GM12864 (cell line): ENCODE data around the gene MTM1.

Source experiments
- DNase-seq: peaks from one replicate; pipeline ENCODE4 v3.0.0-alpha.2; 2011; ENCODE audit warnings: low read depth
- H3K4me3 ChIP-seq: 2 replicates; pipeline ENCODE4 v1.5.1; 2011; ENCODE audit warnings: mild to moderate bottlenecking, low read depth, low read length, control low read depth
- CTCF ChIP-seq: IDR thresholded peaks from 2 replicates; pipeline ENCODE4 v1.5.1; 2011; ENCODE audit warnings: low read depth, mild to moderate bottlenecking, moderate library complexity, low read length, control low read depth, inconsistent platforms; ENCODE audit errors: missing control alignments

The MTM1 gene

DNA sequence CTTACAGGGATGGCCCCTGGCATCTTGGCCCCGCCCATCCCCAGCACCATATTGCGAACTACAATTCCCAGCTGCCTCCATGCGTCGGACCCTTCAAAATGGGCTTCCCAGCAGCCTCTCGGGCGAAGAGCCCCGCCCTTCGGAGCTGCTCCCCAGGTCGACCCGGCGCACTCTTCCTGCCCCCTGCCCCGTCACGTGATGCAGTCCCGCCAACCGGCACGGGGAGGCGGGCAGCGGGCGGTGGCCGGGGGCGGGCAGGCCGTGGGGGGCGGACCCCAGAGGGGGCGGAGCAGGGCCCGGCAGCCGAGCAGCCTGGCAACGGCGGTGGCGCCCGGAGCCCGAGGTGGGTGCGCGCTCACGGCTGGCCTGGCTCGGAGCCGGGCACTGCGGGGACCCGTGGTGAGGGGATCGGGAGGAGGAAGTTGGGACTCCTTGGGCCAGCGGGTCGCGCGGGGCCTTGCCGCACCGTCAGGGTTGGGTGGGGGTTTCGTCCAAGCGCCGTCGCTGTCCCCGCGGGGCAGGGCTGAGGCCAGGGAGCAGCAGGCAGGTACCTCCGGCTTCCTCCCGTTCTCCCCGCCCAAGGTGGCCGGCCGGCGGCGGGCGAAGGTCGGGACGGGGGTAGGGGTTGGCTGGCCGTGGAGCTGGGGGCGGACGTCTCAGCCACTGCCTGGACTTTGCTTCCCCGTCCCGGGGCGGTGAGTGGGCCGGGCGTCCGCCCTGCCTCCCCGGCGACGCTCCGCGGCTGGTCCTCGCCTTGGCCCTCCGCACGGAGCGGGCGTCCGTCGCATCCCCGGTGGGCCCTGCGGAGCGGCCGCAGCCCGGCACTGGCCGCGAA lies at the start of gene MTM1:
Gene MTM1, plus strand, starts transcription at position 302 of the 835 bp plus-strand sequence. CDS start 23,994 bp downstream, outside the sequence.
- peak; percentile 78 for DNase-seq
- no peak for TF ChIP-seq CTCF
- peak within 1 kb of the TSS; percentile 62 for H3K4me3 ChIP-seq

DNA sequence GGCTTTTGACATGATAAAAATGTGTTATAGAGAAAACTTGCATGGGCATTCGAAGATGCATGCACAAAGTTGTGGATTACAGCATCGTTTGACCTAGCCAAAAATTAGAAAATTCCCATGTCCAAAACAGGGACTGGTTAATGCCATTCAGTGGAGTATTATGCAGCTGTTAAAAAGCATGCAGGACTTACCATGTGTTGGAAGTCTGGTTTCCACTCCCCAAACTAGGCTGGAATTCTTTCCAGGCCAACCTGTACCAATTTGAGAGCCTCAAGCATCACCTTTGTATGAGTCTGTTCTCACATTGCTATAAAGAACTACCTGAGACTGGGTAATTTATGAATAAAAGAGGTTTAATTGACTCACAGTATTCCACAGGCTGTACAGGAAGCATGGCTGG lies 45.9 kb upstream of the MTM1 start:
- no peak for TF ChIP-seq CTCF
- no peak overlapping the region for H3K4me3 ChIP-seq
- no peak for DNase-seq

DNA sequence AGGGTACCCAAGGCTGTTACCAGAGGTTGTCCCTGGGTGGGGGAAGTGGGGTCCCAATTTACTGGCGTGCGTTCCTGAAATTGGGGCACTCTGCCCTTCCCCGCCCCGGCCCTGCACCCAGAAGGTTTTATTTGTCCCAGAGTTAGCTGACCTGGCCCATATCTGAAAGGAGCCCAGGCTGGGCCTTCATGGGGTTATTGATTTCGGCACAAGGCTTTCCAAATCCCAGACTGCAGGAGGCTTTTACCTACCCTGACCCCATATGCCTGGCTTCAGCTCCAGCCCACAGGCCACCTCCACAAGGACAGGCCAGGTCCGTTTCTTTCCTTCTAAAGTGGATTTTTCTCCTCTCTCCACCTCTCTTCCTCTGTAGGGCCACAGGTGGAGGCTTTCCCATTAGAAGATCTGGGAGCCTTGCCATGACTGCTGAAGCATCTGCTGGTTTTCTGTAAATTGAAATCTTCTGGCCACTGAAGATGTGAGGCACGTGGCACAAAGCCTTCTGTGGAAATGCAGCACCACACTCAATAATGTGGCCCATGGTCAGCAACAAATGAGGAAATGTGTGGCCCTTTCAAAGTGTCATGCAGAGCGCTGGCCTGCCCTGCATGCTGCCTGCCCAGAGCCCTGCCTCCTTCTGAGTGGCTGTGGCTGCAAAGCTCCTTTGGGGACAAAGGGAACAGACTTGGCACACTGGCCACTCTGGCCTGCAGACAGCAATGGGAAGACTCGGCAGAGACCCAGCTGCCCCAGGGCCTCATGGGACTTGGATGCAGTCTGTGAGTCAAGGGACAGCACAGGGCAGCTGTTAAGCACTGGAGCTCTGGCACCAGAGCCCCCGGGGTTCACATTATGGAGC lies 43.1 kb upstream of the MTM1 start:
- TF ChIP-seq CTCF = no peak
- H3K4me3 ChIP-seq = no peak overlapping the region

DNA sequence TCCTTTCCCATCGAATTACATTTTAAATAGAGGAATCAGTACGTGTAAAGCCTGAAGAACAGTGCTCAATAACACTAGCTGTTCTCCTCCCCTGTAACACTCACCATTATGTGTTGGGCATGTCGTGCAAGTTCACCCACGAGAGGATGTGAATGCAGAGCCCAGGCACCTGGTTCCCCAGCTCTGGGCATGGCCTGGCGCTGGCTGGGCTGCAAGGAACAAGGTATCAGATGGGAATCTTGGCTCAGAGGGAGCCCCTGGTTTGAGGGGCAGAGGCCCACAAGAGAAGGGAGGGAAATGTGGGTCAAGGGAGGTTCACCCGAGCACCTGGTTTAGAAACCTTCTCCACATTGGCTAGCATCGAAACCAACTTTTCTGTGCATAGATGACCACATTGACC lies 41.7 kb upstream of the MTM1 start:
- no peak for DNase-seq
- no peak for TF ChIP-seq CTCF

More for the DNA sequence above, 43.1 kb upstream of the MTM1 start:
- DNase-seq = no peak

GRCh38 chrX:150527108-150527507 lies 41.3 kb upstream of the MTM1 start:
- no peak for TF ChIP-seq CTCF
- no peak overlapping the region for H3K4me3 ChIP-seq
- no peak for DNase-seq

More for the DNA sequence above, 41.7 kb upstream of the MTM1 start:
- H3K4me3 ChIP-seq = no peak overlapping the region

GRCh38 chrX:150529587-150529986 lies 38.8 kb upstream of the MTM1 start:
- no peak overlapping the region for H3K4me3 ChIP-seq
- no peak for DNase-seq
- no peak for TF ChIP-seq CTCF
